ENCODE results near the gene NUDT6.
"Not testable (repeated sequence)": the region's sequence is repeated elsewhere in the genome, so short reads cannot be mapped to it uniquely, and the experiment has no call there.

Gene NUDT6

GRCh38 chr4:122946142-122946541, 23.7 kb upstream of the NUDT6 start (continued):
- TF ChIP-seq CREB5 (CRISPR knock-in tag; IDR thresholded peaks at IDR 0.05; ENCODE audit: low read depth) (no peak), GLIS3 (CRISPR knock-in tag; IDR thresholded peaks at IDR 0.05) (no peak)

GRCh38 chr4:122945136-122945535, 22.7 kb upstream of the NUDT6 start:
- ATAC-seq = not testable (repeated sequence)

- no peak for TF ChIP-seq CREB5 (CRISPR knock-in tag; IDR thresholded peaks at IDR 0.05; ENCODE audit: low read depth)
- no peak for TF ChIP-seq TOX (CRISPR knock-in tag; IDR thresholded peaks at IDR 0.05; ENCODE audit: borderline replicate concordance)
- no peak for TF ChIP-seq CSRNP3 (CRISPR knock-in tag; IDR thresholded peaks at IDR 0.05)
- TF ChIP-seq TSHZ2 (CRISPR knock-in tag; IDR thresholded peaks at IDR 0.05) = no peak
- no peak for TF ChIP-seq PATZ1 (CRISPR knock-in tag; IDR thresholded peaks at IDR 0.05; ENCODE audit: borderline replicate concordance)
- TF ChIP-seq OSR1 (CRISPR knock-in tag; IDR thresholded peaks at IDR 0.05) = no peak
- TF ChIP-seq GLIS3 (CRISPR knock-in tag; IDR thresholded peaks at IDR 0.05) = no peak
- no peak for TF ChIP-seq SNAI2 (CRISPR knock-in tag; IDR thresholded peaks at IDR 0.05)
- no peak for ATAC-seq
These were observed 10.4 kb upstream of the NUDT6 start for GRCh38 chr4:122932763-122933162.

GRCh38 chr4:122930862-122931261, 8.5 kb upstream of the NUDT6 start:
- peak; percentile 35; the same call in 1 of the 3 replicates for ATAC-seq
- TF ChIP-seq TCF4 (CRISPR knock-in tag; IDR thresholded peaks at IDR 0.05; ENCODE audit: borderline replicate concordance) (no peak), ZNF8 (CRISPR knock-in tag; IDR thresholded peaks at IDR 0.05) (no peak), ESRRG (CRISPR knock-in tag; IDR thresholded peaks at IDR 0.05) (no peak), ZNF70 (CRISPR knock-in tag; IDR thresholded peaks at IDR 0.05) (no peak), TSHZ2 (CRISPR knock-in tag; IDR thresholded peaks at IDR 0.05) (no peak), BACH2 (CRISPR knock-in tag; IDR thresholded peaks at IDR 0.05; ENCODE audit: borderline replicate concordance) (no peak), ZNF565 (CRISPR knock-in tag; conservative IDR thresholded peaks at IDR 0.05; ENCODE audit: low read depth) (no peak), CSRNP3 (CRISPR knock-in tag; IDR thresholded peaks at IDR 0.05) (no peak), SNAI2 (CRISPR knock-in tag; IDR thresholded peaks at IDR 0.05) (no peak), GLIS3 (CRISPR knock-in tag; IDR thresholded peaks at IDR 0.05) (no peak), TOX (CRISPR knock-in tag; IDR thresholded peaks at IDR 0.05; ENCODE audit: borderline replicate concordance) (no peak), ZFP3 (CRISPR knock-in tag; IDR thresholded peaks at IDR 0.05) (no peak), PATZ1 (CRISPR knock-in tag; IDR thresholded peaks at IDR 0.05; ENCODE audit: borderline replicate concordance) (no peak)

Measured in SK-N-SH treated with all-trans-retinoic acid at 6 μM for 48 hours (cell line).